Mucosa of descending colon (tissue), 3 donors: ENCODE measurements around the gene KRT73. TPM values are rescaled to one million over a fixed set of nuclear protein-coding genes. Genes with fewer than 3 reads are reported as not detected.

Experiments used
- ATAC-seq: fragments of 200-7000 bp; cut with Tn5 transposase; one replicate; pipeline ENCODE4 v1.9.1; 2020; ENCODE audit warnings: mild to moderate bottlenecking, moderate library complexity
- DNase-seq, 3 donors: peaks; one replicate each; pipeline ENCODE4 v3.0.0-alpha.2; 2020
- H3K36me3 ChIP-seq: fragments of 200-600 bp; one replicate; pipeline ENCODE4 v1.8.0; 2021; ENCODE audit warnings: low read depth, mild to moderate bottlenecking
- H3K4me1 ChIP-seq: fragments of 200-600 bp; one replicate; pipeline ENCODE4 v1.8.0; 2021; ENCODE audit warnings: low read depth, mild to moderate bottlenecking
- H3K4me3 ChIP-seq: fragments of 200-600 bp; one replicate; pipeline ENCODE4 v1.8.0; 2021; ENCODE audit warnings: mild to moderate bottlenecking
- H3K9me3 ChIP-seq: fragments of 200-600 bp; one replicate; pipeline ENCODE4 v1.8.0; 2021; ENCODE audit warnings: mild to moderate bottlenecking
- CTCF ChIP-seq: fragments of 200-600 bp; IDR thresholded peaks from one replicate; pipeline ENCODE4 v1.8.0; 2022; ENCODE audit warnings: antibody characterized with exemption, mild to moderate bottlenecking
- intact Hi-C, 2 donors: fragments of 100-400 bp; cut with DNase I in 1 of 2; cut with micrococcal nuclease in 1 of 2; formaldehyde crosslinking; loops; one replicate each; pipeline versions ENCODE4 v1.11.0 to v1.11.1; 2022; cut with DNase I, micrococcal nuclease
- total RNA-seq, 3 donors: library from RNA; stranded (reverse); fragmentation: NEBNext Ultra II Directional in 2 of 3; extraction: Animal tissue kit (Norgen Biotek cat#: 25700) in 2 of 3; gene quantifications; one replicate each; pipeline versions ENCODE4 v1.2.1 to v1.2.4, GENCODE V29; 2021 to 2023
- donor health status: DM: no; HTN: no; CAD: no; lungs with moderate emphysema.
- donor health status: DM: no; HTN: no; CAD: no.
- donor health status: DM: no; HTN: yes; CAD: no.

KRT73 gene
- total RNA-seq, 3 donors from 2014 or later = not detected

DNA sequence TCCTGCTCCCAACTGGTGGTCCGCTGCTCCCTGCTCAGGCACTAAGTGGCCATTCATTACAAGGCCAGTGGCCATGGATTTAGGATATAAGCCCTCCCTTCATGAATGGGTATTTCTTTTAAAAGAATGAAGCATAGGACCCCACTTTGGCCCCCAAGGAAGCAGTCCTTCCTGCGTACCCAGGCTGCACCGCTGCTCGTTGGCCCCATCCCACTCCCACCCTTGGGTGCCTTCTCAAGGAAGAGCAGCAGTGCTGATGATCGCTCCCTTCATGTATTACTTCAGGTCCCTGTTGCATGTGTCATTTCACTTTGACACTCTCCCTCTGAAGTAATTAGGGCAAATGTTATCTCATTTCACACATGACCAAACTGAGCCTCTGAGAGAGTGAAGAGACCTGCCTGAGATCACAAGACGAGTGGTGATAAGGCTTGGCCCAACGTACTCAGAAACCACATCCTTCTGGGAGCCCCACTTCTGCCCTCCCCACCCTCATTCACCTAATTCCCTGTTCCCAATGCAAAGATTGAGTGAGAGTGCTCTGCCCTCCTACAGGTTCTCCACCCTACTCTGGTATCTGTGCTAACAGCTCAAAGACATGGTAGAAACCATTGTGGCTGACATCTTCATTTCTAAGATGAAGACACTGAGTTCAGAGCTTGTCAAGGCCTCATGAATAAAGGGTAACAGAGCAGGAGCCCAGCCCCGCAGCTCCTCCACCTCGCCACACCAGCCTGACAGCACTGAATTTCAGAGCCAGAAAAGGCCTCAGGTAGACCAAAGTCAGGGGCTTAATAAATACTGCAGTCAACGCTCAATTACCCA is 43.9 kb upstream of the KRT73 start:
- intact Hi-C loops = no loop called here
- ATAC-seq = no peak
- Histone ChIP-seq H3K9me3 (no peaks in the 10 kb centered on the region), H3K4me3 (no peak overlapping the region), H3K4me1 (no peaks in the 10 kb centered on the region), H3K36me3 (no peaks in the 10 kb centered on the region)
- TF ChIP-seq CTCF = no peak
- no peak for DNase-seq

GRCh38 chr12:52661668-52662067 is 43.3 kb upstream of the KRT73 start:
- H3K9me3 ChIP-seq = no peaks in the 10 kb centered on the region
- H3K4me3 ChIP-seq = no peak overlapping the region
- no peak for ATAC-seq
- TF ChIP-seq CTCF = no peak
- intact Hi-C loops = no loop called here
- no peak for DNase-seq
- no peaks in the 10 kb centered on the region for H3K4me1 ChIP-seq
- H3K36me3 ChIP-seq = no peaks in the 10 kb centered on the region

DNA sequence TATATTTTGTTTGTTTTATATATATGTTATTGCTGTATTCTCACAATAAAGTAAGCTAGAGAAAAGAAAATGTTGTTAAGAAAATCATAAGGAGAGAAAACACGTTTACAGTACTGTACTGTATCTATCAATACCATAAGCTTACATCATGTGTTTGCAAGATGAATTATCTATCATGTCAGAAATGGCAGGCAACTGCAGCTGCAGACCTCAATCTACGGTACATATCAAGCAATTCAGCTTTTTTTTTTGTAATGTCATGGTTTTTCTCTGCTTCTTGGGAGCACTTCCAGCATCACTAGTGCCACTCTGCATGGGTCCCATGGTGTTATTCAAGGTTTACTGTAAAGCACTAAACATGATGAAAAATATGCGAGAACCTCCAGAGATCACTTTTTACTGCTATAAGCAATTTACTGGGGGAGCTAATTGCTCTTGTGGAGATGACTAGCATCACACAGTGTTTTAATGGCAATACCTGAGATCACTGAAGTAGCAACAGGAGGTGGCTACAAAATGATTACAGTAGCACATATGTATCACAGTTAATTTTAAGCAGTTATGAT is 42.7 kb upstream of the KRT73 start:
- no peak for ATAC-seq
- H3K4me1 ChIP-seq = no peaks in the 10 kb centered on the region
- no peak for TF ChIP-seq CTCF

GRCh38 chr12:52659951-52660350 is 41.6 kb upstream of the KRT73 start:
- no peaks in the 10 kb centered on the region for H3K36me3 ChIP-seq
- intact Hi-C loops = no loop called here
- no peak for ATAC-seq

More for the DNA sequence above, 42.7 kb upstream of the KRT73 start:
- Histone ChIP-seq H3K4me3 (no peak overlapping the region), H3K9me3 (no peaks in the 10 kb centered on the region), H3K36me3 (no peaks in the 10 kb centered on the region)
- DNase-seq = no peak
- intact Hi-C loops = no loop called here

DNA sequence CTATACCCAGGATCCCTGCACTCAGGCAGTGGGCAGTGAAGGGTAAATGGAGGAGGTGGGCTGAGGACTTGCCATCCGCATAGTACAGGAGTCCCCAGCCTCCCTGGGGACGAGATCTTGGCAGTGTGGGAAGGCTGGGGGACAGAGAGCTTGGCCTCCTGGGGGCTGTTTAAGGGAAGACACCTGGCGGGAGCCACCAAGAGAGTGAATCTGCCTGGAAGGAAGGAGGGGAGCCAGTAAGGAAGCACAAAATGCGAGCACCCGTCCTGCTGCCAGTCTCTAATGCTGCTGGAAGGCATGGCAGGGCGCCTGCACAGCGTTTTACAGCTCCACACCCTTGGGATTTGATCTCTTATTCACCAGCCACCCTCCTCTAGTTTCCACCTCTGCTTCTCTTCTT is 41.0 kb upstream of the KRT73 start:
- intact Hi-C loops = no loop called here
- no peaks in the 10 kb centered on the region for H3K4me1 ChIP-seq
- DNase-seq (no peak), ATAC-seq (no peak)
- TF ChIP-seq CTCF = no peak
- no peaks in the 10 kb centered on the region for H3K36me3 ChIP-seq
- H3K9me3 ChIP-seq = no peaks in the 10 kb centered on the region
- no peak overlapping the region for H3K4me3 ChIP-seq

More at GRCh38 chr12:52659951-52660350, 41.6 kb upstream of the KRT73 start:
- no peaks in the 10 kb centered on the region for H3K4me1 ChIP-seq
- TF ChIP-seq CTCF = no peak
- H3K9me3 ChIP-seq = no peaks in the 10 kb centered on the region
- no peak overlapping the region for H3K4me3 ChIP-seq
- DNase-seq = no peak
